Superior temporal gyrus (tissue), 1 donor: ENCODE measurements around the gene GNA14.
A peak's percentile ranks its signal among the peaks of the same experiment; 100 is the strongest.
"Not testable (repeated sequence)": the region's sequence is repeated elsewhere in the genome, so short reads cannot be mapped to it uniquely, and the experiment has no call there.

Source experiments
- DNase-seq: peaks from one replicate; pipeline ENCODE4 v3.0.0-alpha.2; 2016; ENCODE audit errors: extremely low spot score

The GNA14 gene

GRCh38 chr9:77588271-77588937 is 59.7 kb downstream of the GNA14 start:
- DNase-seq, result peak; percentile 66

GRCh38 chr9:77587851-77588250 is 60.3 kb downstream of the GNA14 start:
- DNase-seq, result no peak

GRCh38 chr9:77587042-77587441 is 61.1 kb downstream of the GNA14 start:
- DNase-seq, result no peak

GRCh38 chr9:77586591-77586990 is 61.5 kb downstream of the GNA14 start:
- no peak for DNase-seq

- no peak for DNase-seq
Observed at GRCh38 chr9:77585335-77585786, 62.8 kb downstream of the GNA14 start.

GRCh38 chr9:77584927-77585326 is 63.2 kb downstream of the GNA14 start:
- DNase-seq, result not testable (repeated sequence)

GRCh38 chr9:77582961-77583576 is 65.1 kb downstream of the GNA14 start:
- no peak for DNase-seq

- DNase-seq, result no peak
Observed at GRCh38 chr9:77582525-77582924, 65.6 kb downstream of the GNA14 start.

- DNase-seq, result no peak
Observed at GRCh38 chr9:77575785-77576184, 72.3 kb downstream of the GNA14 start.

GRCh38 chr9:77569335-77569734 is 78.8 kb downstream of the GNA14 start:
- DNase-seq, result no peak

GRCh38 chr9:77563174-77563573 is 84.9 kb downstream of the GNA14 start:
- DNase-seq, result no peak

- DNase-seq, result no peak
Observed at GRCh38 chr9:77562019-77562748, 85.9 kb downstream of the GNA14 start.

- DNase-seq, result no peak
Observed at GRCh38 chr9:77561331-77562018, 86.6 kb downstream of the GNA14 start.

GRCh38 chr9:77556396-77556795 is 91.7 kb downstream of the GNA14 start:
- DNase-seq, result no peak

GRCh38 chr9:77554586-77555105 is 93.5 kb downstream of the GNA14 start:
- peak; percentile 57 for DNase-seq

- DNase-seq, result no peak
Observed at GRCh38 chr9:77547106-77547730, 100.9 kb downstream of the GNA14 start.

GRCh38 chr9:77546376-77546950 is 101.7 kb downstream of the GNA14 start:
- no peak for DNase-seq

- DNase-seq, result no peak
Observed at GRCh38 chr9:77544546-77544945, 103.6 kb downstream of the GNA14 start.

GRCh38 chr9:77543131-77543822 is 104.8 kb downstream of the GNA14 start:
- DNase-seq, result no peak

- DNase-seq, result no peak
Observed at GRCh38 chr9:77541600-77541999, 106.5 kb downstream of the GNA14 start.

GRCh38 chr9:77541055-77541454 is 107.1 kb downstream of the GNA14 start:
- DNase-seq, result no peak
